ENCODE data around the gene AKAP13.
"Not testable (repeated sequence)": the region's sequence is repeated elsewhere in the genome, so short reads cannot be mapped to it uniquely, and the experiment has no call there.

Gene AKAP13

GRCh38 chr15:85780225-85780985, 400.0 kb downstream of the AKAP13 start:
- no peak for DNase-seq

GRCh38 chr15:85781099-85781498, 400.7 kb downstream of the AKAP13 start:
- no peak for DNase-seq

- DNase-seq: no peak
Observed at GRCh38 chr15:85782064-85782463, 401.7 kb downstream of the AKAP13 start.

- peak; percentile 69 for DNase-seq
Observed at GRCh38 chr15:85785887-85786780, 405.7 kb downstream of the AKAP13 start.

- no peak for DNase-seq
Observed at GRCh38 chr15:85786781-85787114, 406.3 kb downstream of the AKAP13 start.

GRCh38 chr15:85788771-85789495, 408.5 kb downstream of the AKAP13 start:
- DNase-seq: no peak

- no peak for DNase-seq
Observed at GRCh38 chr15:85789496-85789875, 409.1 kb downstream of the AKAP13 start.

GRCh38 chr15:85792102-85792731, 411.8 kb downstream of the AKAP13 start:
- no peak for DNase-seq

- DNase-seq: no peak
Observed at GRCh38 chr15:85792912-85793590, 412.6 kb downstream of the AKAP13 start.

- no peak for DNase-seq
Observed at GRCh38 chr15:85793641-85794597, 413.5 kb downstream of the AKAP13 start.

- DNase-seq: peak; percentile 89
Observed at GRCh38 chr15:85794598-85795336, 414.4 kb downstream of the AKAP13 start, which contains the start of gene KLHL25. KLHL25 (minus strand) TSS chr15:85794925; CDS start chr15:85769810, 25,115 bp downstream.

GRCh38 chr15:85795337-85796305, 415.2 kb downstream of the AKAP13 start:
- DNase-seq: no peak

- DNase-seq: not testable (repeated sequence)
Observed at GRCh38 chr15:85796371-85796770, 416.0 kb downstream of the AKAP13 start.

All from NCI-H1092 treated with DMSO at 0.1 percent for 48 hours (cell line).